HuH-7.5 (cell line): ENCODE results near the gene RTEL1.
"Not testable (repeated sequence)": the region's sequence is repeated elsewhere in the genome, so short reads cannot be mapped to it uniquely, and the experiment has no call there.

Source experiments
- DNase-seq: peaks from one replicate; pipeline ENCODE4 v3.0.0; 2011; ENCODE audit warnings: low spot score

Gene RTEL1

GRCh38 chr20:63730189-63730733 is 72.1 kb downstream of the RTEL1 start:
- not testable (repeated sequence) for DNase-seq

- no peak for DNase-seq
Observed at GRCh38 chr20:63731410-63731809, 73.3 kb downstream of the RTEL1 start.

- no peak for DNase-seq
Observed at GRCh38 chr20:63732118-63733095, 74.3 kb downstream of the RTEL1 start.

GRCh38 chr20:63733117-63733516 is 75.0 kb downstream of the RTEL1 start:
- no peak for DNase-seq

GRCh38 chr20:63733579-63734081 is 75.5 kb downstream of the RTEL1 start:
- DNase-seq, result no peak

- DNase-seq, result no peak
Observed at GRCh38 chr20:63734111-63734945, 76.2 kb downstream of the RTEL1 start.

- DNase-seq, result no peak
Observed at GRCh38 chr20:63734946-63735858, 77.1 kb downstream of the RTEL1 start.

GRCh38 chr20:63735859-63736718 is 78.0 kb downstream of the RTEL1 start, which contains the start of gene LIME1:
Gene LIME1, plus strand, starts transcription at chr20:63736664. Its CDS starts 886 bp downstream, at chr20:63737550.
- peak; percentile 24 for DNase-seq

GRCh38 chr20:63736893-63737694 is 79.0 kb downstream of the RTEL1 start:
- peak; percentile 29 for DNase-seq

- DNase-seq, result no peak
Observed at GRCh38 chr20:63737695-63737944, 79.5 kb downstream of the RTEL1 start.

- DNase-seq, result peak; percentile 25
Observed at GRCh38 chr20:63737945-63738686, 80.0 kb downstream of the RTEL1 start.

- peak; percentile 86 for DNase-seq
Observed at GRCh38 chr20:63738687-63739129, 80.6 kb downstream of the RTEL1 start.

GRCh38 chr20:63739130-63740069 is 81.3 kb downstream of the RTEL1 start, which contains the start of gene SLC2A4RG:
Gene SLC2A4RG, plus strand, starts transcription at chr20:63739776. Its CDS starts 137 bp downstream, at chr20:63739913.
- DNase-seq, result peak; percentile 99

GRCh38 chr20:63740070-63740626 is 82.0 kb downstream of the RTEL1 start:
- peak; percentile 77 for DNase-seq

- peak; percentile 100 for DNase-seq
Observed at GRCh38 chr20:63740627-63741353, 82.7 kb downstream of the RTEL1 start.

- peak; percentile 64 for DNase-seq
Observed at GRCh38 chr20:63741354-63741675, 83.2 kb downstream of the RTEL1 start.
